H1 (cell line): Measurements from ENCODE around the gene CNGA1. TPM values are rescaled to one million over a fixed set of nuclear protein-coding genes. Genes with fewer than 3 reads are reported as not detected.

Source experiments
- CTCF ChIA-PET: fragments of 300-600 bp; sonication (Branson Sonifier 250); formaldehyde crosslinking; loops from one replicate; lab custom pipeline; 2021; ENCODE audit not compliant: partially characterized antibody; lab: Charles Lee
- POLR2A ChIA-PET: fragments of 300-600 bp; sonication (Branson Sonifier 250); formaldehyde crosslinking; loops from one replicate; lab custom pipeline; 2021; ENCODE audit warnings: inconsistent platforms; ENCODE audit not compliant: partially characterized antibody; lab: Charles Lee
- DNase-seq, 2 experiments: peaks; one replicate each; pipeline versions ENCODE4 v3.0.0 to v3.0.0-alpha.2; 2010 to 2022; ENCODE audit warnings: low spot score in 2 of 2, low read depth in 1 of 2, mixed read lengths in 1 of 2
- FAIRE-seq: peaks from 2 replicates; lab custom pipeline; 2011; peaks lifted over from hg19 to GRCh38; lab: Jason Lieb, UNC
- H2AFZ ChIP-seq: 2 replicates; pipeline ENCODE4 v1.8.1; 2012; ENCODE audit warnings: low read length, inconsistent platforms
- H2AK5ac ChIP-seq: 2 replicates; pipeline ENCODE4 v1.6.1; 2013; ENCODE audit warnings: low read depth, low read length
- H2BK120ac ChIP-seq: replicated peaks from 2 replicates; pipeline ENCODE3; 2013; ENCODE audit warnings: low read depth, low read length, inconsistent platforms
- H2BK12ac ChIP-seq: 2 replicates; pipeline ENCODE4 v1.6.1; 2013; ENCODE audit warnings: low read depth, low read length
- H2BK15ac ChIP-seq: 2 replicates; pipeline ENCODE4 v1.6.1; 2013; ENCODE audit warnings: low read length
- H2BK20ac ChIP-seq: 2 replicates; pipeline ENCODE4 v1.6.1; 2013; ENCODE audit warnings: low read length
- H2BK5ac ChIP-seq: 2 replicates; pipeline ENCODE4 v1.6.1; 2013; ENCODE audit warnings: low read depth, low read length
- H3K14ac ChIP-seq: 2 replicates; pipeline ENCODE4 v1.6.1; 2013; ENCODE audit warnings: inconsistent platforms; ENCODE audit not compliant: insufficient read length
- H3K18ac ChIP-seq: 2 replicates; pipeline ENCODE4 v1.6.1; 2013; ENCODE audit warnings: low read length; ENCODE audit errors: extremely low read depth
- H3K23ac ChIP-seq: 2 replicates; pipeline ENCODE4 v1.6.1; 2013; ENCODE audit warnings: inconsistent platforms; ENCODE audit not compliant: insufficient read length
- H3K23me2 ChIP-seq: 2 replicates; pipeline ENCODE4 v1.6.1; 2013; ENCODE audit warnings: low read depth, low read length
- H3K27ac ChIP-seq: 2 replicates; pipeline ENCODE4 v1.6.1; 2011; ENCODE audit warnings: low read depth, low read length, inconsistent platforms
- H3K27me3 ChIP-seq, 4 experiments: replicated peaks in 1 of 4; 1 replicate in 1 of 4; 2 replicates in 3 of 4; pipeline versions ENCODE4 v1.6.1 to v1.8.1; 2011 to 2013; ENCODE audit warnings: low read length in 3 of 4, mild to moderate bottlenecking in 3 of 4, inconsistent platforms in 2 of 4, mixed read lengths in 2 of 4, moderate library complexity in 1 of 4; ENCODE audit not compliant: control insufficient read depth in 3 of 4, insufficient read depth in 3 of 4; ENCODE audit errors: extremely low read depth in 1 of 4
- H3K36me3 ChIP-seq, 4 experiments: 2 replicates each; pipeline versions ENCODE4 v1.6.1 to v1.8.1; 2011 to 2013; ENCODE audit warnings: mild to moderate bottlenecking in 4 of 4, low read length in 3 of 4, moderate library complexity in 2 of 4, control low read depth in 1 of 4, inconsistent platforms in 1 of 4; ENCODE audit not compliant: insufficient read depth in 4 of 4, control insufficient read depth in 2 of 4
- H3K4ac ChIP-seq: replicated peaks from 2 replicates; pipeline ENCODE3; 2013; ENCODE audit warnings: low read length, low read depth, mixed read lengths, inconsistent platforms; ENCODE audit not compliant: insufficient read length
- H3K4me1 ChIP-seq, 4 experiments: replicated peaks in 1 of 4; 1 replicate in 1 of 4; 2 replicates in 3 of 4; pipeline versions ENCODE4 v1.6.1 to v1.8.1; 2011 to 2013; ENCODE audit warnings: low read length in 3 of 4, inconsistent platforms in 2 of 4, mixed read lengths in 1 of 4; ENCODE audit not compliant: insufficient read depth in 4 of 4, control insufficient read depth in 3 of 4
- H3K4me2 ChIP-seq, 2 experiments: 2 replicates each; pipeline versions ENCODE4 v1.6.1 to v1.8.1; 2011 to 2013; ENCODE audit warnings: low read depth in 2 of 2, low read length in 2 of 2, control low read depth in 1 of 2, inconsistent platforms in 1 of 2, mild to moderate bottlenecking in 1 of 2; ENCODE audit not compliant: insufficient read depth in 1 of 2
- H3K4me3 ChIP-seq, 4 experiments: fragments of 200-600, 300-600 bp in 1 of 4; sonication (generic), shearing (Covaris generic), sonication (Bioruptor Twin) in 1 of 4; 2 replicates each; pipeline versions ENCODE4 v1.5.1 to v1.8.1; 2011 to 2016; ENCODE audit warnings: low read length in 4 of 4, low read depth in 3 of 4, control low read depth in 2 of 4, inconsistent platforms in 2 of 4, mild to moderate bottlenecking in 2 of 4, mixed read lengths in 1 of 4, moderate library complexity in 1 of 4; ENCODE audit not compliant: insufficient read depth in 2 of 4; ENCODE audit errors: extremely low read depth in 1 of 4
- H3K56ac ChIP-seq: replicated peaks from 2 replicates; pipeline ENCODE3; 2013; ENCODE audit warnings: low read depth, mild to moderate bottlenecking, mixed read lengths, low read length, inconsistent platforms; ENCODE audit not compliant: insufficient read length
- H3K79me1 ChIP-seq: 2 replicates; pipeline ENCODE4 v1.6.1; 2013; ENCODE audit warnings: low read depth, low read length, control low read depth
- H3K79me2 ChIP-seq, 2 experiments: 2 replicates each; pipeline versions ENCODE4 v1.6.1 to v1.8.1; 2012 to 2013; ENCODE audit warnings: low read length in 2 of 2, mild to moderate bottlenecking in 2 of 2, inconsistent platforms in 1 of 2; ENCODE audit not compliant: insufficient read depth in 2 of 2, control insufficient read depth in 1 of 2
- H3K9ac ChIP-seq, 4 experiments: replicated peaks in 1 of 4; 1 replicate in 1 of 4; 2 replicates in 3 of 4; pipeline versions ENCODE4 v1.6.1 to v1.8.1; 2011 to 2013; ENCODE audit warnings: low read depth in 3 of 4, low read length in 3 of 4, control low read depth in 2 of 4, mild to moderate bottlenecking in 2 of 4, moderate library complexity in 2 of 4, inconsistent platforms in 1 of 4; ENCODE audit errors: extremely low read depth in 1 of 4
- H3K9me3 ChIP-seq, 2 experiments: 2 replicates each; pipeline versions ENCODE4 v1.6.1 to v1.8.1; 2012 to 2013; ENCODE audit warnings: mild to moderate bottlenecking in 2 of 2, moderate library complexity in 2 of 2, control low read depth in 1 of 2, inconsistent platforms in 1 of 2, low read depth in 1 of 2, low read length in 1 of 2, mixed read lengths in 1 of 2; ENCODE audit not compliant: insufficient read depth in 2 of 2
- H4K20me1 ChIP-seq, 2 experiments: replicated peaks in 1 of 2; 2 replicates each; pipeline versions ENCODE3 to v1.8.1; 2011 to 2013; ENCODE audit warnings: inconsistent platforms in 2 of 2, low read length in 2 of 2, mild to moderate bottlenecking in 1 of 2; ENCODE audit not compliant: insufficient read depth in 2 of 2, control insufficient read depth in 1 of 2
- H4K5ac ChIP-seq: 2 replicates; pipeline ENCODE4 v1.6.1; 2013; ENCODE audit warnings: low read length, low read depth, mixed read lengths, inconsistent platforms; ENCODE audit not compliant: insufficient read length
- H4K8ac ChIP-seq: 2 replicates; pipeline ENCODE4 v1.8.0; 2013; ENCODE audit warnings: mild to moderate bottlenecking, moderate library complexity, low read length, inconsistent platforms; ENCODE audit not compliant: insufficient read depth; ENCODE audit errors: extremely low read depth
- H4K91ac ChIP-seq: replicated peaks from 2 replicates; pipeline ENCODE3; 2013; ENCODE audit warnings: low read length, mixed read lengths, inconsistent platforms; ENCODE audit not compliant: insufficient read length
- CEBPB ChIP-seq: IDR thresholded peaks from 2 replicates; pipeline ENCODE4 v1.6.1; 2012; ENCODE audit warnings: low read depth, low read length
- HDAC2 ChIP-seq, 2 experiments: fragments of 300-600 bp in 1 of 2; sonication (generic) in 1 of 2; IDR thresholded peaks; 2 replicates each; pipeline ENCODE4 v1.6.1; 2011 to 2012; ENCODE audit warnings: low read depth in 2 of 2, low read length in 2 of 2, mild to moderate bottlenecking in 2 of 2, moderate library complexity in 2 of 2, borderline replicate concordance in 1 of 2, inconsistent platforms in 1 of 2
- KDM1A ChIP-seq: fragments of 200-600, 300-600 bp; sonication (generic); IDR thresholded peaks from 2 replicates; pipeline ENCODE4 v1.7.1; 2016; ENCODE audit warnings: mild to moderate bottlenecking, low read length, borderline replicate concordance
- KDM4A ChIP-seq: IDR thresholded peaks from one replicate; pipeline ENCODE4 v1.7.1; 2012; ENCODE audit warnings: low read depth, mild to moderate bottlenecking, moderate library complexity, low read length, inconsistent platforms; ENCODE audit not compliant: severe bottlenecking
- SP1 ChIP-seq: IDR thresholded peaks from 2 replicates; pipeline ENCODE4 v1.6.1; 2011; ENCODE audit warnings: low read depth, low read length
- TAF7 ChIP-seq: optimal IDR thresholded peaks from 2 replicates; pipeline ENCODE3; 2011; ENCODE audit warnings: low read depth, mild to moderate bottlenecking, inconsistent platforms, low read length, moderate library complexity, borderline replicate concordance
- WGBS, 2 experiments: shearing (Covaris generic) in 1 of 2; methylation state at CpG; one replicate each; pipeline versions ENCODE4 v1.1.6 to v1.1.7; 2013 to 2015; ENCODE audit warnings: low lambda C conversion rate in 2 of 2, mixed read lengths in 2 of 2, inconsistent platforms in 1 of 2, low coverage in 1 of 2, missing lambda C conversion rate in 1 of 2; ENCODE audit not compliant: insufficient replicate concordance in 2 of 2, insufficient coverage in 1 of 2, insufficient read length in 1 of 2; ENCODE audit errors: extremely low coverage in 1 of 2, missing lambda C conversion rate in 1 of 2; 5-methylcytosine and 5-hydroxymethylcytosine counted together
- long read RNA-seq, 2 experiments: library from RNA in 1 of 2; library from capped mRNA in 1 of 2; stranded (forward); transcript quantifications; one replicate each; pipeline ENCODE4 v2.0.0, GENCODE V29; 2021; ENCODE audit warnings: inconsistent platforms in 1 of 2
- polyA minus RNA-seq, 3 experiments: library from RNA; depleted of rRNA, polyadenylated mRNA; stranded (reverse); fragments of >200 nt; gene quantifications; 1 replicate in 2 of 3; 2 replicates in 1 of 3; pipeline ENCODE4 v1.2.3, GENCODE V29; 2011
- polyA plus RNA-seq, 7 experiments: library from polyadenylated mRNA; depleted of rRNA in 3 of 7; stranded (reverse) in 5 of 7; unstranded in 2 of 7; fragments of >200 nt in 5 of 7; fragments of 200-250 nt in 2 of 7; gene quantifications; 1 replicate in 5 of 7; 2 replicates in 1 of 7; 4 replicates in 1 of 7; pipeline versions ENCODE4 v1.2.1 to v1.2.3, GENCODE V29; 2011 to 2013; ENCODE audit warnings: missing spikeins in 2 of 7, mixed read lengths in 2 of 7
- total RNA-seq: library from RNA; stranded (reverse); fragmentation: NEBNext Ultra II Directional; extraction: Animal tissue kit (Norgen Biotek cat#: 25700); gene quantifications from 2 replicates; pipeline ENCODE4 v1.2.1, GENCODE V29; 2021

The CNGA1 gene
- 0.52 and 0.54 TPM in 2 replicates for total RNA-seq
- polyA plus RNA-seq (2011; rRNA removed) = 0.17 and 0.63 TPM in 2 replicates
- 0.56 TPM for polyA plus RNA-seq (2011; cell fraction: cytosol; rRNA removed)
- polyA plus RNA-seq (2011; cell fraction: nucleus; rRNA removed) = 3.5 TPM
- 0.46 to 1.7 TPM (median 0.75 TPM) in 3 of 4 replicates, not detected in the other for polyA plus RNA-seq (2012, experiment 1 of 2)
- not detected for polyA plus RNA-seq (2012, experiment 2 of 2)
- 1.3 TPM for polyA plus RNA-seq (2013, experiment 1 of 2)
- polyA plus RNA-seq (2013, experiment 2 of 2) = 1.1 TPM
- 0.63 and 2.3 TPM in 2 replicates for polyA minus RNA-seq (2011; rRNA and poly(A)+ RNA removed)
- polyA minus RNA-seq (2011; cell fraction: cytosol; rRNA and poly(A)+ RNA removed) = not detected
- polyA minus RNA-seq (2011; cell fraction: nucleus; rRNA and poly(A)+ RNA removed) = 3.3 TPM
- long read RNA-seq, experiment 1 = 0 reads
- long read RNA-seq, experiment 2, partial matches to known transcripts = 2 of 3 reads
- long read RNA-seq, experiment 2, other reads (novel, unspliced or antisense) = 1 of 3 reads

DNA sequence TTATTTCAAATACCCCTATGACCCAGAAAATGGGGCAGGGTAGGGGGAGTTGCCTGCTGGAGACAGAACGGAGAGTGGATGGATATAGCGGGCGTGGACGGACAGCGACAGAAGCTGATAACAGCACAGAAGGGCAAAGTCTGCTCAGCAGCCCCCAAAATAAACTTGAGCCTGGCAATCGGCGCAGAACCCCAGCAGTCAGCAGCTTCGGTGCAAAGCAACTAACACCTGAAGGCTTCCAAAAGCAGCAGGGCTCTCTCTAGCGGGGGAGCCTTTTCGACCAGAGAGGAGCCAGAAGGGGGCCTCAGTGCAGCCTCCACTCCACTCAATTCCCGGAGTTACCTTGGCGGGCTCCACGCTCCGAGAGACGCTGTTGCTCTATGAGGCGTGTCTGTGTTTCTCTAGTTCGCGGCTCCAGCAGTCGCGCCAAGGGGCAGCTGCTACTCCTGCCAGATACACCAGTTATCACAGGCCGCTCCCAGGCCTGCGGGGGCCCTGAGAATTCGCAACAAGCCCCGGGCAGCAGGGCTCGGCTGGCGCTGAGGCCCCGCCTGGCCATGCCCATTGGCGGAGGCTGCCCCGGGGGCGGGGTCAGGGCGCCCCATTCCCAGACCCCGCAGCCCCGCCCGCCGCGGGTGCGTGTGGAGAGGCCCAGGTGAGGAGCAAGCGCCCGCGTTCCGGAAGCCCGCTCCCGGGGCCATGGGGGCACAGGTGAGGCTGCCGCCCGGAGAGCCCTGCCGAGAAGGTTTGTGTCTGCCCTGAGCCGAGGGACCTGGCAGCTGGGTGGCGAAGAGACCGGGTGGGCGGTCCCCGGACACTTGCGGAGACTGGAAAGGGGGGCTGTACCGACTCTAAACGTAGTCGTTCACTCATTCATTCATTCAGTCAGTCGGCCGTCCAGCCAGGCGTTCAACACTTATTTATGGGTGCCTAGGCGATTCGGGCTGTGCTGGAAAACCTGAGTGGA lies at the start of gene CNGA1, which contains the start of gene NIPAL1:
CNGA1 (minus strand) TSS at position 541 of the 967 bp plus-strand sequence. CDS start 63,992 bp downstream, outside the sequence.
NIPAL1 (plus strand) TSS at position 632 of the 967 bp plus-strand sequence; CDS start at position 700, 68 bp downstream.
- Histone ChIP-seq H3K23ac (no peak within 1 kb of the TSS), H2BK120ac (no peak within 1 kb of the TSS), H2BK5ac (no peak within 1 kb of the TSS; the same call in 1 of the 2 replicates), H3K79me2 (no peaks in the 10 kb centered on the region), H4K8ac (no peak within 1 kb of the TSS; the same call in 1 of the 2 replicates), H4K5ac (peak within 1 kb of the TSS; percentile 19), H4K20me1 (no peaks in the 10 kb centered on the region), H3K27ac (no peak within 1 kb of the TSS), H3K23me2 (peaks cover 6% of the 10 kb centered on the region; the same call in 1 of the 2 replicates), H3K56ac (peak within 1 kb of the TSS; percentile 83), H3K4me2 (peak within 1 kb of the TSS; percentile 73 to 100), H3K27me3 (peaks cover 0 to 14% (median 6%) of the 10 kb centered on the region in 4 experiments; a peak in 5 of 7 replicates), H3K9me3 (0 out of 4 replicates have a peak, but pooled peaks cover 0 to 1% of the 10 kb centered on the region in 2 experiments), H2AK5ac (no peak within 1 kb of the TSS), H3K14ac (no peak within 1 kb of the TSS), H3K4ac (peak within 1 kb of the TSS; percentile 61), H2AFZ (peak within 1 kb of the TSS; percentile 99), H2BK15ac (no peak within 1 kb of the TSS), H3K36me3 (no peaks in the 10 kb centered on the region), H3K9ac (peak within 1 kb of the TSS in 3 of 4 experiments; percentile 42 to 63 (median 43); a peak in 6 of 7 replicates), H2BK20ac (no peak within 1 kb of the TSS), H3K18ac (peak within 1 kb of the TSS; percentile 71; the same call in 1 of the 2 replicates), H3K79me1 (no peaks in the 10 kb centered on the region), H3K4me1 (peaks cover 0 to 2% (median 0%) of the 10 kb centered on the region in 4 experiments; a peak in 1 of 7 replicates), H2BK12ac (peak within 1 kb of the TSS; percentile 20; the same call in 1 of the 2 replicates), H4K91ac (no peak within 1 kb of the TSS), H3K4me3 (peak within 1 kb of the TSS; percentile 46 to 93 (median 84))
- FAIRE-seq = no peak
- POLR2A ChIA-PET = interaction anchor here (1.2 kb wide), 1 partner anchor 8 kb away, joined by 4 read pairs; no protein-coding TSS in a partner anchor
- DNase-seq = peak; percentile 61 to 93
- 2% methylated on average over 55 of the region's 60 CpGs; no CpG with 5 or more reads in 1 of the 2 experiments for WGBS, 2 experiments
- CTCF ChIA-PET = interaction anchor here (1.0 to 2.3 kb wide), 3 partner anchors 14 to 92 kb away, joined by 3 to 8 read pairs (median 3); no protein-coding TSS in a partner anchor
- no peak for TF ChIP-seq TAF7
- no peak for TF ChIP-seq CEBPB
- TF ChIP-seq KDM4A = peak; percentile 96
- no peak for TF ChIP-seq KDM1A
- peak in 1 of 2 experiments; percentile 66; a peak in 1 of 4 replicates for TF ChIP-seq HDAC2 (IDR thresholded peaks at IDR 0.05; ENCODE audit: borderline replicate concordance in 1 of 2, low read depth in 2 of 2, low read length in 2 of 2)
- no peak for TF ChIP-seq SP1
